Heart right ventricle (tissue), 16 donors: ENCODE results near the gene ZNF254. TPM values are rescaled to one million over a fixed set of nuclear protein-coding genes. Genes with fewer than 3 reads are reported as not detected.

Source experiments
- ATAC-seq, 8 donors: fragments of 200-7000 bp; cut with Tn5 transposase; one replicate each; pipeline ENCODE4 v1.9.1; 2020; ENCODE audit warnings: mild to moderate bottlenecking in 8 of 8, moderate library complexity in 8 of 8, moderate number of reproducible peaks in 1 of 8
- DNase-seq, 2 donors: peaks; one replicate each; pipeline ENCODE4 v3.0.0-alpha.2; 2020
- H3K27ac ChIP-seq, 10 donors: fragments of 200-600 bp; sonication (generic) in 2 of 10; one replicate each; pipeline versions ENCODE4 v1.5.0 to v1.8.0; 2020 to 2022; ENCODE audit warnings: mild to moderate bottlenecking in 3 of 10
- H3K27me3 ChIP-seq, 7 donors: fragments of 200-600 bp; one replicate each; pipeline ENCODE4 v1.8.0; 2021 to 2022; ENCODE audit warnings: mild to moderate bottlenecking in 2 of 7
- H3K36me3 ChIP-seq, 9 donors: fragments of 200-600 bp; sonication (generic) in 1 of 9; one replicate each; pipeline versions ENCODE4 v1.5.0 to v1.8.0; 2020 to 2022; ENCODE audit warnings: mild to moderate bottlenecking in 2 of 9
- H3K4me1 ChIP-seq, 9 donors: fragments of 200-600 bp; sonication (generic) in 1 of 9; one replicate each; pipeline versions ENCODE4 v1.5.0 to v1.8.0; 2020 to 2022; ENCODE audit warnings: mild to moderate bottlenecking in 4 of 9
- H3K4me3 ChIP-seq, 10 donors: fragments of 200-600 bp; sonication (generic) in 2 of 10; one replicate each; pipeline versions ENCODE4 v1.5.0 to v1.8.0; 2020 to 2022; ENCODE audit warnings: mild to moderate bottlenecking in 7 of 10, moderate library complexity in 2 of 10
- H3K9me3 ChIP-seq, 11 donors: fragments of 200-600 bp in 10 of 11; sonication (generic) in 2 of 11; one replicate each; pipeline versions ENCODE4 v1.5.0 to v1.8.0; 2013 to 2022; ENCODE audit warnings: mild to moderate bottlenecking in 2 of 11, control low read depth in 1 of 11, moderate library complexity in 1 of 11
- WGBS, 2 donors: extraction: QIAGEN DNeasy Blood & Tissue Kit; methylation state at CpG; one replicate each; pipeline ENCODE4 v1.1.7; 2013; ENCODE audit warnings: inconsistent platforms in 1 of 2; 5-methylcytosine and 5-hydroxymethylcytosine counted together
- intact Hi-C, 10 donors: fragments of 100-400 bp; cut with DNase I; formaldehyde crosslinking; loops; one replicate each; pipeline versions ENCODE4 v1.11.1 to v1.14.2; 2022
- polyA plus RNA-seq, 2 donors: library from polyadenylated mRNA; stranded (reverse); fragments of 200-250 nt; gene quantifications; one replicate each; pipeline ENCODE4 v1.2.3, GENCODE V29; 2013
- total RNA-seq, 10 donors: library from RNA; stranded (reverse); fragmentation: NEBNext Ultra II Directional in 3 of 10; extraction: Animal tissue kit (Norgen Biotek cat#: 25700) in 3 of 10; gene quantifications; one replicate each; pipeline versions ENCODE4 v1.2.1 to v1.2.4, GENCODE V29; 2021 to 2023
- TF ChIP-seq, protein P1 (sequence below), 9 donors: fragments of 200-600 bp; sonication (generic) in 2 of 9; IDR thresholded peaks; one replicate each; pipeline versions ENCODE4 v1.5.0 to v1.8.0; 2021 to 2022; ENCODE audit warnings: antibody characterized with exemption in 9 of 9, mild to moderate bottlenecking in 5 of 9, moderate library complexity in 1 of 9
- donor health status: Arrhythmogenic right ventricular cardiomyopathy.
- donor health status: ischemic (EF 13 %, LVEDD 7.1; RV severe dilation, severe dysfunction).
- donor health status: healthy with polysubstance abuse.
- donor health status: DM: no; HTN: yes; CAD: no.
- donor health status: DM: no; HTN: no; CAD: no.
- donor health status: ischemic (EF 25% LVEDD 6.9; RV normal size, moderate dysfunction).
- donor health status: ischemic (EF 25% LVEDD 5.7; RV mildly dilated, moderate dysfunction).
- donor health status: healthy.
- donor health status: DM: yes; HTN: yes; CAD: no.
- donor health status: Ischemic cardiomyopathy.
- donor health status: ischemic (EF 35%, LVEDD 5.7; RV mildly dilated, moderate dysfunction).
- donor health status: nonischemic (EF 11% LVEDD 7.7; RV severe dilation, severe dysfunction).
- donor health status: DM: yes; HTN: yes; CAD: no.
- donor health status: PGD.
- donor health status: ischemic (EF 29% LVEDD 5.4; RV normal size, mild dysfunction).
- donor health status: nonischemic (EF 23%, LVEDD 6.1; RV moderate dilation, normal function).

The ZNF254 gene
- total and polyA plus RNA-seq, 12 donors: 2.3 to 14.5 (median 11.4) TPM

DNA sequence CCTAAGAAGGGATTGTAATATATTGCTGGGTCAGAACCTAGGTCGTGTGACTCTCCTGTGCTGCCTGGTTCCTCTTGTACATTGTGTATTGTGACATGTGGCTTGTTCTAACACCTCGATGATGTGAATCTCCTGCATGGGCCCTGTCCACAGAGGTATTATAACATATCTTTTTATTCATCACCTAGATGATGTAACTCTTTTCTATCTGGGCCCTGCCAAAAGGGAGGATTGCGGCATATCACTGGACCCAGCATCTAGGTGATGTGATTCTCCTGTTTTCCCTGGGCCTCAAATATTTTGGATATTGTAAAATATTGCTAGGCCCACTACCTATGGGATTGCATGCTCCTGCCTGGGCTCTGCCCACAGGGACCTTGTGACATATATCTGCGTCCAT, 33.4 kb upstream of the ZNF254 start:
- no peak overlapping the region for H3K27ac ChIP-seq

DNA sequence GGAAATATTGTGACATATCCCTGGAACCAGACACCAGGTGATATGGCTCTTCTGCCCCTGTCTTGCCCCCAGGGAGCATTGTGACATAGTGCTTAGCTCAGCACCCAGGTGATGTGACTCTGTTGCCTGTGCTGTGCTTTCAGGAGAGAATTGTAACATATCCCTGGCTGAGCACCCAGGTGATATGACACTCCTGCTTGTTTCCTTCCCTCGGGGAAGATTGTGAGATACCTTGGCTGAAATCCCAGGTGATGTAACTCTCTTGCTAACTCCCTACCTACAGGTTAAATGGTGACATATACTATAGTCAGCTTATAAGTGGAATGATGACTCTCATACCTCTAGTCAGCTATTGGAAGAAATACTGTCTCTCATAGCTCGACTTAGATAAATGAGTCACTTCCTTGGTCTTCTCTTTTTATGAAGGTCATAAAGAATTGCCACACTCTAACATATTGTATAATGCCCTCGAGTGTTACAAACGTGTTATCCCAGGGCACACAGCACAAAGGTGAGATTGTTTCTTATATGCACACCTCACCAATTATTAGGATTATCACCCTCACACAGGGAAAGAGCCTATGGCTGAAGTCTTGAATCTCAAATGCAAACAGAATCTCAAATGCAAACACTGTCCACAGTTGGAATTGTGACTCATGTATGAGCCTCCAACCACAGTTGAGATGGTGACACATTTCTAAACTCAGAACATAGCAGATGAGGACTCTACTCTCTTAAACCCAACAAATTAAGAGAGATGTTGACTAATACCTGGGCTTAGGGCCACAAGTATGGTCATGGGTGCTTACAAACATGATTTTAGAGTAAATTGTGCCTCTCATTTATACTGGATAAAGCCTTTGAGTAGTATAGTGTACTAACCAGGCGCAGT, 32.7 kb upstream of the ZNF254 start:
- TF ChIP-seq, protein P1, sequence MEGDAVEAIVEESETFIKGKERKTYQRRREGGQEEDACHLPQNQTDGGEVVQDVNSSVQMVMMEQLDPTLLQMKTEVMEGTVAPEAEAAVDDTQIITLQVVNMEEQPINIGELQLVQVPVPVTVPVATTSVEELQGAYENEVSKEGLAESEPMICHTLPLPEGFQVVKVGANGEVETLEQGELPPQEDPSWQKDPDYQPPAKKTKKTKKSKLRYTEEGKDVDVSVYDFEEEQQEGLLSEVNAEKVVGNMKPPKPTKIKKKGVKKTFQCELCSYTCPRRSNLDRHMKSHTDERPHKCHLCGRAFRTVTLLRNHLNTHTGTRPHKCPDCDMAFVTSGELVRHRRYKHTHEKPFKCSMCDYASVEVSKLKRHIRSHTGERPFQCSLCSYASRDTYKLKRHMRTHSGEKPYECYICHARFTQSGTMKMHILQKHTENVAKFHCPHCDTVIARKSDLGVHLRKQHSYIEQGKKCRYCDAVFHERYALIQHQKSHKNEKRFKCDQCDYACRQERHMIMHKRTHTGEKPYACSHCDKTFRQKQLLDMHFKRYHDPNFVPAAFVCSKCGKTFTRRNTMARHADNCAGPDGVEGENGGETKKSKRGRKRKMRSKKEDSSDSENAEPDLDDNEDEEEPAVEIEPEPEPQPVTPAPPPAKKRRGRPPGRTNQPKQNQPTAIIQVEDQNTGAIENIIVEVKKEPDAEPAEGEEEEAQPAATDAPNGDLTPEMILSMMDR (IDR thresholded peaks at IDR 0.05): no peak
- H3K9me3 ChIP-seq: no peaks in the 10 kb centered on the region
- peaks cover 0 to 100% (median 36%) of the 10 kb centered on the region in 9 donors for H3K36me3 ChIP-seq

More for the DNA sequence above, 33.4 kb upstream of the ZNF254 start:
- DNase-seq (no peak), ATAC-seq (no peak)
- Histone ChIP-seq H3K27me3 (no peaks in the 10 kb centered on the region), H3K9me3 (no peaks in the 10 kb centered on the region), H3K4me1 (no peaks in the 10 kb centered on the region), H3K4me3 (no peak overlapping the region), H3K36me3 (peaks cover 0 to 100% (median 38%) of the 10 kb centered on the region in 9 donors)
- intact Hi-C loops: no loop called here
- TF ChIP-seq, protein P1 (IDR thresholded peaks at IDR 0.05): no peak
- WGBS, 2 donors: 96 to 97% methylated on average over 4 of the region's 4 CpGs

DNA sequence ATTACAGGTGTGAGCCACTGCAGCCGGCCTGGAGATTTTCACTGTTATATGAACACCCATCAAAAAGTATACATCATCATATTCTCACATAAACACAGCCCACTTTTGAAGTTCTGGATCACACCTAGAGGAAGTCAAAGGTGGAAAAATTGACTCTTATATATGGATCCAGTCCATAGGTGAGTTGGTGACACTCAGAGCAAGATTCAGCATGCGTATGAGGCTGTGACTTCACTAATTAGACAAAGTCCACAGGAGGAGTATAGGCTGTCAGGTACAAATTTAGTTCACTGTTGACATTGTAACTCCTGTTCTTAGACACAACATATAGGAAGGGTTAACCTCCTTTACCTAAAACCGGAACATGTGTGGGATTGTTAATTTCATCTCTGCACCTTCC, 31.4 kb upstream of the ZNF254 start:
- Histone ChIP-seq H3K36me3 (peaks cover 0 to 100% (median 26%) of the 10 kb centered on the region in 9 donors), H3K9me3 (no peaks in the 10 kb centered on the region)

More for the DNA sequence above, 32.7 kb upstream of the ZNF254 start:
- intact Hi-C loops: no loop called here
- ATAC-seq: no peak
- WGBS, 2 donors: 77 to 95% methylated on average over 5 of the region's 5 CpGs
- Histone ChIP-seq H3K27ac (no peak overlapping the region), H3K27me3 (no peaks in the 10 kb centered on the region), H3K4me1 (no peaks in the 10 kb centered on the region), H3K4me3 (no peak overlapping the region)
- DNase-seq: no peak

DNA sequence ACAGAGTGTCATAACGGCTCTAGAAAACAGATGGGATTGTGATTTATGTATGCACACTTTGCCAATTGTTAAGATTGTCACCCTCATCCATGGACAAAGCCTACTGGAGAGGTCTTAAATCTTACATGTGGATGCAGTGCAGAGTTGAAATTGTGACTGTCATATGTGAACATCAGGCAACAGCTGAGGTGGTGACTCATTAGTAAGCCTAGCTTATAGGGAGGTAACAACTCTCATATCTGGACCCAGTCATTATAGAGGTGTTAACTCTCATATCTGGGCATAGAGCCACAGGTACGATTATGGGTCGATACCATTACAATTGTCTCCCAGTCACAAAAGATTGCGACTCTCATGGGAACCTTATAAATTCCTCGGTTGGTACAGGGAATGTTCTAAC, 29.8 kb upstream of the ZNF254 start:
- no peak for ATAC-seq
- no peak for DNase-seq
- Histone ChIP-seq H3K4me3 (no peak overlapping the region), H3K27ac (no peak overlapping the region), H3K27me3 (no peaks in the 10 kb centered on the region), H3K36me3 (peaks cover 0 to 97% (median 19%) of the 10 kb centered on the region in 9 donors), H3K4me1 (no peaks in the 10 kb centered on the region), H3K9me3 (no peaks in the 10 kb centered on the region)
- intact Hi-C loops: no loop called here
- whole genome bisulfite sequencing, 2 donors: 84 to 89% methylated on average over 5 of the region's 5 CpGs
- TF ChIP-seq, protein P1 (IDR thresholded peaks at IDR 0.05): no peak

More for the DNA sequence above, 31.4 kb upstream of the ZNF254 start:
- WGBS, 2 donors: 94 to 95% methylated on average over 3 of the region's 3 CpGs
- intact Hi-C loops: no loop called here
- TF ChIP-seq, protein P1 (IDR thresholded peaks at IDR 0.05): no peak
- no peak overlapping the region for H3K4me3 ChIP-seq
- no peaks in the 10 kb centered on the region for H3K27me3 ChIP-seq
- DNase-seq: no peak
- no peak overlapping the region for H3K27ac ChIP-seq
- no peaks in the 10 kb centered on the region for H3K4me1 ChIP-seq
- ATAC-seq: no peak
